ENCODE data around the gene DCAF12. TPM values are rescaled to one million over a fixed set of nuclear protein-coding genes. Genes with fewer than 3 reads are reported as not detected.

DCAF12 gene
- total RNA-seq, 4 donors from 2014 or later = 21.3 to 34.9 (median 24.2) TPM

GRCh38 chr9:34049630-34050384, 76.7 kb downstream of the DCAF12 start:
- peak overlapping the region; percentile 75 to 100 (median 87) for H3K4me3 ChIP-seq
- 38 to 39% methylated on average over 18 of the region's 18 CpGs for WGBS, 2 donors
- H3K27ac ChIP-seq = peak overlapping the region; percentile 85 to 95 (median 92)
- no peaks in the 10 kb centered on the region for H3K27me3 ChIP-seq
- no peak for TF ChIP-seq EP300 (IDR thresholded peaks at IDR 0.05)
- no peak for TF ChIP-seq POLR2A (IDR thresholded peaks at IDR 0.05)
- no peak for TF ChIP-seq CTCF (IDR thresholded peaks at IDR 0.05)
- H3K4me1 ChIP-seq = peaks cover 0 to 25% (median 16%) of the 10 kb centered on the region in 4 donors
- no peaks in the 10 kb centered on the region for H3K36me3 ChIP-seq
- H3K9me3 ChIP-seq = no peaks in the 10 kb centered on the region
- DNase-seq (ENCODE audit: low spot score in 2 of 2) = no peak

- Histone ChIP-seq H3K9me3 (no peaks in the 10 kb centered on the region), H3K36me3 (no peaks in the 10 kb centered on the region), H3K4me3 (peak within 1 kb of the TSS; percentile 75 to 100 (median 87)), H3K27me3 (no peaks in the 10 kb centered on the region), H3K4me1 (peaks cover 0 to 25% (median 16%) of the 10 kb centered on the region in 4 donors), H3K27ac (peak within 1 kb of the TSS; percentile 85 to 95 (median 92))
- peak; percentile 97 to 99 for DNase-seq (ENCODE audit: low spot score in 2 of 2)
- 0 to 1% methylated on average over 46 to 55 of the region's 70 CpGs for WGBS, 2 donors
- TF ChIP-seq EP300 (IDR thresholded peaks at IDR 0.05) = peak; percentile 90
- TF ChIP-seq POLR2A (IDR thresholded peaks at IDR 0.05) = peak; percentile 65 to 87
- peak in 2 of 5 experiments; percentile 31 to 42 for TF ChIP-seq CTCF (IDR thresholded peaks at IDR 0.05)
Measured at GRCh38 chr9:34048727-34049629, 77.5 kb downstream of the DCAF12 start, which contains the start of gene UBAP2. Gene UBAP2 (minus strand): TSS chr9:34048887. CDS start chr9:34017148, 31,739 bp downstream.

GRCh38 chr9:34047864-34048726, 78.4 kb downstream of the DCAF12 start:
- DNase-seq (ENCODE audit: low spot score in 2 of 2) = no peak
- H3K9me3 ChIP-seq = no peaks in the 10 kb centered on the region
- peaks cover 0 to 25% (median 16%) of the 10 kb centered on the region in 4 donors for H3K4me1 ChIP-seq
- TF ChIP-seq EP300 (IDR thresholded peaks at IDR 0.05) (no peak), POLR2A (IDR thresholded peaks at IDR 0.05) (no peak), CTCF (IDR thresholded peaks at IDR 0.05) (no peak)
- peak overlapping the region; percentile 85 to 95 (median 92) for H3K27ac ChIP-seq
- no peaks in the 10 kb centered on the region for H3K36me3 ChIP-seq
- H3K27me3 ChIP-seq = no peaks in the 10 kb centered on the region
- H3K4me3 ChIP-seq = peak overlapping the region; percentile 75 to 100 (median 87)
- WGBS, 2 donors = 1% methylated on average over 29 of the region's 29 CpGs

- TF ChIP-seq EP300 (IDR thresholded peaks at IDR 0.05) (no peak), CTCF (IDR thresholded peaks at IDR 0.05) (no peak), POLR2A (IDR thresholded peaks at IDR 0.05) (no peak)
- H3K9me3 ChIP-seq = no peaks in the 10 kb centered on the region
- peaks cover 0 to 25% (median 16%) of the 10 kb centered on the region in 4 donors for H3K4me1 ChIP-seq
- H3K36me3 ChIP-seq = no peaks in the 10 kb centered on the region
- H3K27ac ChIP-seq = peak overlapping the region in 1 of 4 donors; percentile 95
- H3K27me3 ChIP-seq = no peaks in the 10 kb centered on the region
- DNase-seq (ENCODE audit: low spot score in 2 of 2) = no peak
- peak overlapping the region in 1 of 4 donors; percentile 100 for H3K4me3 ChIP-seq
- 57% methylated on average over 5 of the region's 5 CpGs for WGBS, 2 donors
Measured at GRCh38 chr9:34046784-34047379, 79.6 kb downstream of the DCAF12 start.
